Measurements from ENCODE around the gene MMP27.

Gene MMP27

DNA sequence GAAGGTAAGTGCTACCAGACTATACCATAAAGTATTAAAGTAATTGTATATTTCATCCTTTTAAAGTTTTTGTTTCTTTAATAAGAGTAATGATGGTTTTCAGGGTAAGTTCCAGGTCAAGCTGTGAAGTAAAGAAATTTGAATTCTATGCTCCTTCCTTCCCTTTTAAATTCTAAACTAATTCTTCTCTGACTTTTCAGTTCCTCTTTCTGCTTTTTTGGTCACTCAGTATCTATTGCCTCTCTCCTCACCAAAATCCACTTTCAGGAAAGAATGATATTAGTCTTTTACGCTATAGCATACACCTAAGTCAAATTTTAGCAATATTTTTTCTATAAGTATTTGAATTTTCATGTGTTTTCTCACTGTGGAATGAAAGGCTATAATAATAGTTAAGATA is 11.0 kb upstream of the MMP27 start:
- no peak for TF ChIP-seq MAX (IDR thresholded peaks at IDR 0.05)
- no peak for TF ChIP-seq RAD21 (IDR thresholded peaks at IDR 0.05; ENCODE audit: low read depth)
- no peak for TF ChIP-seq YY1 (IDR thresholded peaks at IDR 0.05; ENCODE audit: low read depth)
- no peak for TF ChIP-seq REST (IDR thresholded peaks at IDR 0.05; ENCODE audit: low read depth)
- TF ChIP-seq CEBPB (IDR thresholded peaks at IDR 0.05) = no peak
- TF ChIP-seq EP300 (IDR thresholded peaks at IDR 0.05; ENCODE audit: borderline replicate concordance) = no peak
- TF ChIP-seq FOXM1 (IDR thresholded peaks at IDR 0.05; ENCODE audit: borderline replicate concordance, low read depth) = no peak
- TF ChIP-seq TEAD4 (IDR thresholded peaks at IDR 0.05) = no peak
- TF ChIP-seq TAF1 (IDR thresholded peaks at IDR 0.05; ENCODE audit: low read depth) = no peak
- TF ChIP-seq EGR1 (IDR thresholded peaks at IDR 0.05) = no peak
- TF ChIP-seq CREB1 (IDR thresholded peaks at IDR 0.05; ENCODE audit: low read depth) = no peak
- TF ChIP-seq NFIC (IDR thresholded peaks at IDR 0.05) = no peak
- no peak for TF ChIP-seq TCF12 (IDR thresholded peaks at IDR 0.05; ENCODE audit: low read depth)
- no peak for TF ChIP-seq USF1 (IDR thresholded peaks at IDR 0.05)
- TF ChIP-seq ZBTB7A (IDR thresholded peaks at IDR 0.05; ENCODE audit: low read depth) = no peak

DNA sequence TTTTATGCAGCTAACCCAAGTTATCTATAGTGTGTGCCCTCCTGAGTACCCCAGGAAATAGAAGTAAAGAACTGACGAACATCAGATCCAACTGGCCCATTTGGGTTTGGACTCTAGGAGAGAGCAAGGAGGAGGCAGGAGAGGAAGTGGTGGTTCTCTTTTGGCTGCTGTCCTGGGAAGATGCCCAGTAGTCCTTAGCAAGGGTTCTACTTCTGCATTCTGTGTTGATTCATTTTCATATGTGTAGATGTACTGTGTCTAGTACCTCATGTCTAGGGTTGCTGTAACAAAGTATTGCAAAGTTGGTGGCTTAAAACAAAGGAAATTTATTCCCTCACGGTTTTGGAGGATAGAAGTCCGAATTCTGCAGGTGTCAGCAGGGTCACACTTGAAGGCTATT is 6.6 kb upstream of the MMP27 start:
- TF ChIP-seq EGR1 (IDR thresholded peaks at IDR 0.05) (no peak), ZBTB7A (IDR thresholded peaks at IDR 0.05; ENCODE audit: low read depth) (no peak), TEAD4 (IDR thresholded peaks at IDR 0.05) (no peak), NFIC (IDR thresholded peaks at IDR 0.05) (no peak), RAD21 (IDR thresholded peaks at IDR 0.05; ENCODE audit: low read depth) (no peak), MAX (IDR thresholded peaks at IDR 0.05) (no peak), REST (IDR thresholded peaks at IDR 0.05; ENCODE audit: low read depth) (no peak), YY1 (IDR thresholded peaks at IDR 0.05; ENCODE audit: low read depth) (no peak), USF1 (IDR thresholded peaks at IDR 0.05) (no peak), TAF1 (IDR thresholded peaks at IDR 0.05; ENCODE audit: low read depth) (no peak), FOXM1 (IDR thresholded peaks at IDR 0.05; ENCODE audit: borderline replicate concordance, low read depth) (no peak), CREB1 (IDR thresholded peaks at IDR 0.05; ENCODE audit: low read depth) (no peak), CEBPB (IDR thresholded peaks at IDR 0.05) (no peak)

GRCh38 chr11:102709201-102709945 is 3.8 kb upstream of the MMP27 start:
- TF ChIP-seq CEBPB (IDR thresholded peaks at IDR 0.05) (no peak), MAX (IDR thresholded peaks at IDR 0.05) (no peak), TEAD4 (IDR thresholded peaks at IDR 0.05) (no peak), ZBTB7A (IDR thresholded peaks at IDR 0.05; ENCODE audit: low read depth) (no peak), REST (IDR thresholded peaks at IDR 0.05; ENCODE audit: low read depth) (no peak), CREB1 (IDR thresholded peaks at IDR 0.05; ENCODE audit: low read depth) (no peak), NFIC (IDR thresholded peaks at IDR 0.05) (no peak), RAD21 (IDR thresholded peaks at IDR 0.05; ENCODE audit: low read depth) (no peak), FOXM1 (IDR thresholded peaks at IDR 0.05; ENCODE audit: borderline replicate concordance, low read depth) (no peak), TAF1 (IDR thresholded peaks at IDR 0.05; ENCODE audit: low read depth) (no peak), EGR1 (IDR thresholded peaks at IDR 0.05) (no peak), YY1 (IDR thresholded peaks at IDR 0.05; ENCODE audit: low read depth) (no peak), USF1 (IDR thresholded peaks at IDR 0.05) (no peak), EP300 (IDR thresholded peaks at IDR 0.05; ENCODE audit: borderline replicate concordance) (no peak), TCF12 (IDR thresholded peaks at IDR 0.05; ENCODE audit: low read depth) (no peak)

Measured in Ishikawa (cell line).